ENCODE measurements around the gene MFAP3L. TPM values are rescaled to one million over a fixed set of nuclear protein-coding genes. Genes with fewer than 3 reads are reported as not detected.
A peak's percentile ranks its signal among the peaks of the same experiment; 100 is the strongest.

Gene MFAP3L
- 6.3 TPM for total RNA-seq (ENCODE audit: unreplicated experiment)
- long read RNA-seq = 0 reads

- Mint-ChIP-seq H3K4me3 (ENCODE audit: unreplicated experiment) (peak within 1 kb of the TSS; percentile 95), H3K27me3 (ENCODE audit: unreplicated experiment) (peaks cover 14% of the 10 kb centered on the region), H3K4me1 (ENCODE audit: unreplicated experiment) (peaks cover 19% of the 10 kb centered on the region), H3K27ac (ENCODE audit: unreplicated experiment) (peak within 1 kb of the TSS; percentile 36), H3K36me3 (ENCODE audit: low read depth, unreplicated experiment) (no peaks in the 10 kb centered on the region), H3K9me3 (ENCODE audit: unreplicated experiment) (no peaks in the 10 kb centered on the region)
- DNase-seq (ENCODE audit: low spot score) = peak; percentile 94
- no peak for TF ChIP-seq CTCF (IDR thresholded peaks at IDR 0.05; ENCODE audit: unreplicated experiment)
These were observed at the start of gene MFAP3L for GRCh38 chr4:170026253-170027021. Gene MFAP3L (minus strand): TSS chr4:170026395. CDS start chr4:170005877, 20,518 bp downstream.

DNA sequence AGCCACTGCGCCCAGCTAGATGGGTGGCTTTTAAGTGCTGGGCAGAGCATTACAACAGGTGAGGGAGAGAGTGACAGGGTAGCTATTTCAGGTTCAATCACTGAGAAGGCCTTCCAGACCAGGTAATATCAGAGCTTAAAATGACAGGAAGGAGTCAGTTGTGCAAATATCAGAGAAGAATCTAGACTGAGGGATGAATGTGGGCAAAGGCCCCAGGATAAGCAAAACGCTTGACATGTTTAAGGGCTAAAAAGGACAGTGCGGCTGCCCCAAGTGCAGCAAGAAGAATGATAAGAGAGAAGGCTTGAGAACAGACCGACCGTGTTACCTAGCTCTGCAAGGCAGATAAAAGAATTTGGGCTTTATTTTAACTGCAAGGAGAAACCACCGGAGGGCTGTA, 45.0 kb upstream of the MFAP3L start:
- H3K27me3 Mint-ChIP-seq (ENCODE audit: unreplicated experiment) = no peaks in the 10 kb centered on the region
- no peaks in the 10 kb centered on the region for H3K9me3 Mint-ChIP-seq (ENCODE audit: unreplicated experiment)
- H3K27ac Mint-ChIP-seq (ENCODE audit: unreplicated experiment) = no peak overlapping the region
- peaks cover 14% of the 10 kb centered on the region for H3K36me3 Mint-ChIP-seq (ENCODE audit: low read depth, unreplicated experiment)
- no peak overlapping the region for H3K4me3 Mint-ChIP-seq (ENCODE audit: unreplicated experiment)
- no peak for DNase-seq (ENCODE audit: low spot score)
- H3K4me1 Mint-ChIP-seq (ENCODE audit: unreplicated experiment) = no peaks in the 10 kb centered on the region
- TF ChIP-seq CTCF (IDR thresholded peaks at IDR 0.05; ENCODE audit: unreplicated experiment) = no peak

- peaks cover 14% of the 10 kb centered on the region for H3K36me3 Mint-ChIP-seq (ENCODE audit: low read depth, unreplicated experiment)
- H3K27me3 Mint-ChIP-seq (ENCODE audit: unreplicated experiment) = no peaks in the 10 kb centered on the region
- H3K9me3 Mint-ChIP-seq (ENCODE audit: unreplicated experiment) = no peaks in the 10 kb centered on the region
- no peak for DNase-seq (ENCODE audit: low spot score)
- H3K4me1 Mint-ChIP-seq (ENCODE audit: unreplicated experiment) = no peaks in the 10 kb centered on the region
- no peak for TF ChIP-seq CTCF (IDR thresholded peaks at IDR 0.05; ENCODE audit: unreplicated experiment)
- no peak overlapping the region for H3K27ac Mint-ChIP-seq (ENCODE audit: unreplicated experiment)
- no peak overlapping the region for H3K4me3 Mint-ChIP-seq (ENCODE audit: unreplicated experiment)
These were observed 42.4 kb upstream of the MFAP3L start for GRCh38 chr4:170068438-170069128.

DNA sequence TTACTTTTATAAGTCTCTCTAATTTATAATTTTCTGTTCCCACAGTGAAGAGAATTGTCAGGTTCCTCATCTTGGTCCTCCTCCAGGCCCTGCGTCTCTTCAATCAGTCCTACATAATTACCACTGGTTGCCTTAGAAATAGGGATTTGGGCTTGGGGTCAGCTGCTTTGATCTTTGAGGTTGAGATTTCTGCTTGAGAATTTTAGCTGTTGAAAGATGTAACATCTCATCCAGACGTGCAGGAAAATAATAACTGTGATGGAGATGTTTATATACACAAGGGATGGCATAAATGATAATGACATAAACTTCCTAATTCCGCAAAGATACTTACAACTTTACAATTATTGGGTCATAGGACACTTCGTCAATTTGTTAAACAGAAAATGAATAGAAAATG, 33.2 kb upstream of the MFAP3L start:
- Mint-ChIP-seq H3K36me3 (ENCODE audit: low read depth, unreplicated experiment) (no peaks in the 10 kb centered on the region), H3K27ac (ENCODE audit: unreplicated experiment) (no peak overlapping the region), H3K27me3 (ENCODE audit: unreplicated experiment) (no peaks in the 10 kb centered on the region), H3K4me1 (ENCODE audit: unreplicated experiment) (no peaks in the 10 kb centered on the region), H3K9me3 (ENCODE audit: unreplicated experiment) (no peaks in the 10 kb centered on the region), H3K4me3 (ENCODE audit: unreplicated experiment) (no peak overlapping the region)
- TF ChIP-seq CTCF (IDR thresholded peaks at IDR 0.05; ENCODE audit: unreplicated experiment) = no peak
- DNase-seq (ENCODE audit: low spot score) = no peak

DNA sequence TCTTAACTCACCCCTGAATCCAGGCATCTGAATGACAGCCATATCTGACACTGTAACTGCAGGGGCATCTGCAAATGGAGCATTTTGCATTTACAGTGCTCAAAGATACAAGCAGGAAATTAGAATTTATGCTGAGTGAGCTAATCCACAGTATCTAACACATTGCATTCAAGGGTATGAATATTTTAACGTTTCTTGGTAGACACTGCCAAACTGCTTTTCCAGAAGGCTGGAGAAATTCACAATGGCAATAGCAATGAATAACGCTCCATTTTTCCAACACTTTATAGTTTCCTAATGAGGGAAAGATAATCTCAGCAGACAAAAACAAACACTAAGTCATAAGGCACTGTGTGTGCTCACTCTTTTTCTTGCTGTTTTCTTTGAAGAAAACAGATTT, 32.6 kb upstream of the MFAP3L start:
- Mint-ChIP-seq H3K4me1 (ENCODE audit: unreplicated experiment) (no peaks in the 10 kb centered on the region), H3K9me3 (ENCODE audit: unreplicated experiment) (no peaks in the 10 kb centered on the region), H3K27me3 (ENCODE audit: unreplicated experiment) (no peaks in the 10 kb centered on the region), H3K36me3 (ENCODE audit: low read depth, unreplicated experiment) (no peaks in the 10 kb centered on the region), H3K27ac (ENCODE audit: unreplicated experiment) (no peak overlapping the region), H3K4me3 (ENCODE audit: unreplicated experiment) (no peak overlapping the region)
- no peak for DNase-seq (ENCODE audit: low spot score)
- no peak for TF ChIP-seq CTCF (IDR thresholded peaks at IDR 0.05; ENCODE audit: unreplicated experiment)
